Measurements from ENCODE around the gene NPIPB5.
"Not testable (repeated sequence)": the region's sequence is repeated elsewhere in the genome, so short reads cannot be mapped to it uniquely, and the experiment has no call there.

Gene NPIPB5

DNA sequence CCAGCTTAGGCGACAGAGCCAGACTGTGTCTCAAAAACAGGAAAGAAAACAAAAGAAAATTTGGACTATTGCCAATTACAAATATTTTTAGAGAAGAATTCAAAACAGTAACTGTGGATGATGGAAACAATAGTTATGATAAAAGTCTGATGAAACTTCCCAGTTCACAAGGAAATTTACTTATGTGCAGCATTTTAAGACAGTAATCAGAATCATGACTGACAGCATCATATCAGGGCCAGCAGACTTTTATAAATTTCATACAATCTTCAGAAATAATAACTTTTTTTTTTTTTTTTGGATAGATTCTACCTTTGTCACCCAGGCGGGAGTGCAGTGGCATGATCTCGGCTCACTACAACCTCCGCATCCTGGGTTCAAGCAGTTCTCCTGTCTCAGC, at the start of gene NPIPB5:
Gene NPIPB5 (plus strand): TSS at position 301 of the 400 bp plus-strand sequence. CDS start 2,911 bp downstream, outside the sequence.
- DNase-seq, result not testable (repeated sequence)

GRCh38 chr16:22468846-22469245, 41.8 kb upstream of the NPIPB5 start:
- not testable (repeated sequence) for DNase-seq

DNA sequence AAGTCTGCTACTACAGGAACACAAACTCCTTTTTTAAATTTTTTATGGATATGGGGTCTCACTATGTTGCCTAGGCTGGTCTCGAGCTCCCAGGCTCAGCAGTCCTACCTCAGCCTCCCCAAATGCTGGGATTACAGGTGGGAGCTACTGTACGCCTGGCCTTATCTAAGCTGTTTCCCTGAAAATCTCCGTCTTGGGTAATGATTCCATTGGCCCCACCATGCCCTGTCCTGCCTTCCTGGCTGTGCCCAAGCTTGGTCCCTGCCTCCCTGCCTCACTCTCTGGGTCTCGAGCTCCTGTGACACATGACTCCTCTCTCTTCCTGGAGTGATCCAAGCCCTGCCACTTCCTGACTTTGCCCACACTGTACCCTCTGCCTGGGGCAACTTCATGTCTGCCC, 27.3 kb downstream of the NPIPB5 start:
- not testable (repeated sequence) for DNase-seq

- DNase-seq, result not testable (repeated sequence)
Observed at GRCh38 chr16:22544809-22545208, 34.1 kb downstream of the NPIPB5 start.

GRCh38 chr16:22546630-22547029, 35.9 kb downstream of the NPIPB5 start:
- not testable (repeated sequence) for DNase-seq

- not testable (repeated sequence) for DNase-seq
Observed at GRCh38 chr16:22547170-22547765, 36.6 kb downstream of the NPIPB5 start.

DNA sequence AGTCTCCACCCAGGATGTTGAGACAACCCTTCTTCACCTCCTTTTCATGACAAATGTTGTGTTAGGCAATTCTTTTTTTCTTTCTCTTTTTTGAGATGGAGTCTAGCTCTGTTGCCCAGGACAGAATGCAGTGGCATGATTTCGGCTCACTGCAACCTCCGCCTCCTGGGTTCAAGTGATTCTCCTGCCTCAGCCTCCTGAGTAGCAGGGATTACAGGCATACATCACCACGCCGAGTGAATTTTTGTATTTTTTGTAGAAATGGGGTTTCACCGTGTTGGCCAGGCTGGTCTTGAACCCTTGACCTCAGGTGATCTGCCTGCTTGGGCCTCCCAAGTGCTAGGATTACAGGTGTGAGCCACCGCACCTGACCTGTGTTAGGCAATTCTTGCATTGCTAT, 39.2 kb downstream of the NPIPB5 start:
- DNase-seq, result not testable (repeated sequence)

GRCh38 chr16:22551143-22551542, 40.5 kb downstream of the NPIPB5 start:
- DNase-seq, result not testable (repeated sequence)

- not testable (repeated sequence) for DNase-seq
Observed at GRCh38 chr16:22551651-22552050, 41.0 kb downstream of the NPIPB5 start.

GRCh38 chr16:22556759-22557158, 46.1 kb downstream of the NPIPB5 start:
- not testable (repeated sequence) for DNase-seq
